GM19452 (cell line): ENCODE measurements around the gene RNF44.

Experiments
- ATAC-seq: cut with Tn5 transposase; IDR thresholded peaks from one replicate; pipeline ENCODE4 v1.9.1; 2021; ENCODE audit not compliant: unreplicated experiment

Gene RNF44

GRCh38 chr5:176536902-176537553 is at the start of gene RNF44:
RNF44 (minus strand) TSS chr5:176537402; CDS start chr5:176532472, 4,930 bp downstream.
- ATAC-seq, result peak; percentile 55

GRCh38 chr5:176583076-176583475 is 45.9 kb upstream of the RNF44 start:
- no peak for ATAC-seq

- no peak for ATAC-seq
These were observed 44.2 kb upstream of the RNF44 start for GRCh38 chr5:176581361-176581760.

GRCh38 chr5:176579323-176579722 is 42.1 kb upstream of the RNF44 start:
- ATAC-seq, result no peak

- ATAC-seq, result no peak
These were observed 41.2 kb upstream of the RNF44 start for GRCh38 chr5:176578391-176578808.

- no peak for ATAC-seq
These were observed 40.3 kb upstream of the RNF44 start for GRCh38 chr5:176577312-176578176.

- ATAC-seq, result no peak
These were observed 38.6 kb upstream of the RNF44 start for GRCh38 chr5:176575488-176576422.

- ATAC-seq, result no peak
These were observed 37.9 kb upstream of the RNF44 start for GRCh38 chr5:176575066-176575465.

GRCh38 chr5:176574297-176574591 is 37.0 kb upstream of the RNF44 start:
- ATAC-seq, result no peak

GRCh38 chr5:176573564-176574296 is 36.5 kb upstream of the RNF44 start:
- ATAC-seq, result peak; percentile 55

- ATAC-seq, result no peak
These were observed 32.8 kb upstream of the RNF44 start for GRCh38 chr5:176570044-176570443.

GRCh38 chr5:176568657-176569056 is 31.5 kb upstream of the RNF44 start:
- no peak for ATAC-seq

GRCh38 chr5:176565760-176566288 is 28.6 kb upstream of the RNF44 start:
- ATAC-seq, result no peak

GRCh38 chr5:176564002-176564401 is 26.8 kb upstream of the RNF44 start:
- ATAC-seq, result no peak

GRCh38 chr5:176562189-176562588 is 25.0 kb upstream of the RNF44 start:
- no peak for ATAC-seq

- ATAC-seq, result no peak
These were observed 24.1 kb upstream of the RNF44 start for GRCh38 chr5:176561259-176561658.

- ATAC-seq, result no peak
These were observed 23.2 kb upstream of the RNF44 start for GRCh38 chr5:176560364-176560763.

GRCh38 chr5:176559683-176560082 is 22.5 kb upstream of the RNF44 start:
- no peak for ATAC-seq

- ATAC-seq, result no peak
These were observed 20.6 kb upstream of the RNF44 start for GRCh38 chr5:176557846-176558245.

- no peak for ATAC-seq
These were observed 16.3 kb upstream of the RNF44 start for GRCh38 chr5:176553260-176554085.
